IPS DF 6.9 (cell line): ENCODE measurements around the gene NHSL2.

Experiments
- DNase-seq: peaks from one replicate; pipeline ENCODE4 v3.0.0-alpha.2; 2013; ENCODE audit warnings: low read depth, low spot score
- H3K27ac ChIP-seq: one replicate; pipeline ENCODE4 v1.5.1; 2013; ENCODE audit warnings: low read length, control low read depth
- H3K27me3 ChIP-seq: 2 replicates; pipeline ENCODE4 v1.6.1; 2013; ENCODE audit warnings: mild to moderate bottlenecking, low read length; ENCODE audit not compliant: control insufficient read depth, insufficient read depth
- H3K36me3 ChIP-seq: 2 replicates; pipeline ENCODE4 v1.6.1; 2013; ENCODE audit warnings: low read length; ENCODE audit not compliant: control insufficient read depth, insufficient read depth
- H3K4me1 ChIP-seq: 2 replicates; pipeline ENCODE4 v1.6.1; 2013; ENCODE audit warnings: low read length; ENCODE audit not compliant: control insufficient read depth, insufficient read depth
- H3K4me3 ChIP-seq: 2 replicates; pipeline ENCODE4 v1.5.1; 2013; ENCODE audit warnings: mild to moderate bottlenecking, low read length
- H3K9me3 ChIP-seq: 2 replicates; pipeline ENCODE4 v1.6.1; 2013; ENCODE audit warnings: low read length, inconsistent platforms; ENCODE audit not compliant: control insufficient read depth, insufficient read depth
- WGBS: extraction: QIAGEN DNeasy Blood & Tissue Kit; methylation state at CpG from one replicate; pipeline ENCODE4 v1.1.7; 2013; ENCODE audit warnings: mixed read lengths, missing lambda C conversion rate; ENCODE audit not compliant: insufficient read length, insufficient coverage; 5-methylcytosine and 5-hydroxymethylcytosine counted together

NHSL2 gene

DNA sequence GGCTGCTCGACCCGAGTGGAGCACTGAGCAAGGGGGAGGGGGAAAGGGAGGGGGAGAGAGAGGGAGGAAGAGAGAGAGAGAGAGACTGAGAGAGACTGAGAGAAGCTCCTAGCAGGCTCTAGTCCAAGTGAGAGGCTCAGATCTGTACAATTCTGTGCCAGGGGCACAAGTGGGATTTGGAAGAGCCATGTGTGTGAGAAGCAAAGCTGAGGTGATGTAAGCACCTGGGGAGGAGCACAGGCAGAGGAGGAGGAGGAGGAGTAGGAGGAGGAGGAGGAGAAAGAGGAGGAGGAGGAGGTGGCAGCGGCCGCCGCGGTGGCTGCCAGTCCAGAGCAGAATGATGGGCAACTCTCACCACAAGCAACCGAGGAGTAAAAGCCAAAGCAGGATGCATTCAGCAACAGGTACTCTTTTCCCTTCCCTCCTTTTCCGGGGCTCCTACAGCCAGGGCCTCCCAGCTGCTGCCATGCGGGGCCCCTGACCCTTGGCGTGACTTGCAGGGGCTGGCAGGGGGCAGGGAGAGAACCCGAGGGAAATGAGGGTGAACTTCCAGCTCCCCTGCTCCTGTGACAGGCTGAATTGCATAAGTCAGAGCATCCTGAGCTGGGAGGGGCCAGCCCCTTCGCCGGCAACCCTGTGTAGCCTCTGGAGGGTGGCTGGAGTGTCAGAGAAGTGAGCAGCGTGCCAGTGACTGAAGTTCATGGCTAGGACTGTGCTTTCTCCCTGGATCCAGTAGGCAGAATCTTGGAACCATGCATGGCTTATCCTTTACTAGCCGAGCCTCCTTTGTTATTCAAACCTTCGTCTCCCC is 158.9 kb downstream of the NHSL2 start:
- Histone ChIP-seq H3K4me3 (no peak overlapping the region), H3K9me3 (no peaks in the 10 kb centered on the region), H3K27ac (no peak overlapping the region)

DNA sequence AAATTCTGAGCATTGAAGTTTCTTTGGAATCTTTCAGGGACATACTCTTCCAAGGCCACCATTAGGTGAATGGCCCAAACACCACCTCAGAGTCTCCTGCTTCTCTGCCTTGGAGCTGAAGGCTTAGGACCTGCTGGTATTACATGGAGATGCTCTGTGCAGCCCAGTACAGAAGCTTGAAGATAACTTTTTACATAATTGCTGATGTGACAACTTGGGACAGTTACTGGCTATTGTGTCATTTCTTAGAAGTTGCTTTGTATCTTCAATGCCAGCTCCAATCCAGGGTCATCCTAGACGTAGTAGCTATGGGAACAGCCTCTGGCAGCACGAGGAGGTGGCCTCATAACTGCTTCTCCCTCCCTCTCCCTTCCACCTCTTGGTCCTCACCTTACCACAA is 160.6 kb downstream of the NHSL2 start:
- no peak overlapping the region for H3K27ac ChIP-seq
- H3K9me3 ChIP-seq: no peaks in the 10 kb centered on the region
- H3K27me3 ChIP-seq: no peaks in the 10 kb centered on the region
- 0 out of 2 replicates have a peak, but pooled peaks cover 3% of the 10 kb centered on the region for H3K4me1 ChIP-seq
- no peak overlapping the region for H3K4me3 ChIP-seq
- WGBS: no CpG with 5 or more reads among the region's 2 CpGs
- no peaks in the 10 kb centered on the region for H3K36me3 ChIP-seq
- DNase-seq: no peak

More for the DNA sequence above, 158.9 kb downstream of the NHSL2 start:
- Histone ChIP-seq H3K4me1 (0 out of 2 replicates have a peak, but pooled peaks cover 3% of the 10 kb centered on the region), H3K27me3 (no peaks in the 10 kb centered on the region), H3K36me3 (no peaks in the 10 kb centered on the region)
- DNase-seq: no peak
- no CpG with 5 or more reads among the region's 16 CpGs for WGBS

- Histone ChIP-seq H3K4me1 (0 out of 2 replicates have a peak, but pooled peaks cover 1% of the 10 kb centered on the region), H3K27me3 (no peaks in the 10 kb centered on the region), H3K36me3 (no peaks in the 10 kb centered on the region), H3K4me3 (no peak overlapping the region), H3K27ac (no peak overlapping the region), H3K9me3 (no peaks in the 10 kb centered on the region)
- no peak for DNase-seq
- no CpG with 5 or more reads among the region's 1 CpG for WGBS
Measured at GRCh38 chrX:72073633-72074032, 163.0 kb downstream of the NHSL2 start.

DNA sequence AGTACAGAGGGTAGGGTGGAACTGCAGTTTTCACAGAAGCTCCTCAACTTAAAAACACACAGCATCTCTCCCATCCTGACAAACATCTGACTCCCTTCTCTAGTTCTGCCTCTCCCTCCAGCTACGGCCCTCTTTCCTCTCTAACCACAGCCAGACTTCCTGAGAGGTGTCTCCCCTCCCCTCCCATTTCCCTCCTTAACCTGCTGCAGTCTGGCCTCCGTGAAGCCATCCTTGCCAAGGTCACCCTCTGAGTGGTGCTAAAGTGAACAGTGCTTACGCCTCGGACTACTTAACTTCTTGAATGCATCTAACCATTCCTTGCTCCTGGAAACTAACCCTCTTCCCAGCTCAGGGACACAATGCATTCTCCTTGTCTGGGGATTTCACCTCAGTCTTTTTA is 167.8 kb downstream of the NHSL2 start:
- no peak for DNase-seq
- Histone ChIP-seq H3K4me3 (no peak overlapping the region), H3K36me3 (no peaks in the 10 kb centered on the region), H3K27me3 (no peaks in the 10 kb centered on the region), H3K9me3 (no peaks in the 10 kb centered on the region), H3K4me1 (no peaks in the 10 kb centered on the region), H3K27ac (no peak overlapping the region)
- WGBS: no CpG with 5 or more reads among the region's 4 CpGs

DNA sequence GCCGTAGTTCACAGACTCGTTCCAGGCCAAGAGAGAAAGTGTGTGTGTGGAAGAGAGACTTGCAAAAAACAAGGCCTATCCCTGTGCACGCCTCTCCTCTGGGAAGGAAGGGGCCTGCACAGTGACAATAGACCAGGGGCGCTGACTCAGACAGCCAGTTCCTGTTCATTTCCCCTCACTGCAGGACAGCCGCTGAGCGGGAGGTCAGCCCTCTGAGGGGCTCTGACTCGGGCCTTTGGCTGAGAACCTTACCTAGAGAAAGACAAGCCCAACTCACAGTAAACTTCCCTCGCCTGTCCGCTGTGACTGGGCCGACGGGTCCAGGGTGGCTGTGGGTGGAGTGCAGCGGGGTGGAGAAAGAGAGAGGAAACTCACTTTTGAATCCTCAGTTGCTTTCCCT is 169.0 kb downstream of the NHSL2 start:
- Histone ChIP-seq H3K27ac (no peak overlapping the region), H3K36me3 (no peaks in the 10 kb centered on the region), H3K4me1 (no peaks in the 10 kb centered on the region), H3K9me3 (no peaks in the 10 kb centered on the region), H3K4me3 (no peak overlapping the region), H3K27me3 (no peaks in the 10 kb centered on the region)
- no CpG with 5 or more reads among the region's 12 CpGs for WGBS
- no peak for DNase-seq

DNA sequence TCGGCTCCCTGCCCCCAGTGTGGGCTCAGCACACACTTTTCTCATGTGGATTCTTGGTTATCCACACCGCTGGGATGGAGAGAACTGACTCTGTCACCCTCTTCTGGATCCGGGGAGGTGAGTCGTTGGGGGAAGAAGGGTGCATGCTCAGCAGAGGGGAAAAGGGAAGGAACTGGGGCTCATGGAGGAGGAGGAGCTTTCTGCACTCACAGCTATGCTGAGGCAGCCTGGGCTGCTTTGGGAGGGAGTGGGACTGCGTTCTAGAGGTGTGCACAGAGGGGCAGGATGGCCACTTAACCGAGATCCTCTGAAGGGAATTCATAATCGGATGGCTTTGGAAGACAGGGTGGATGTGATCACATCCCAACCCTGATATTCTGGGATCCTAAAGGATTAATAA is 169.5 kb downstream of the NHSL2 start:
- Histone ChIP-seq H3K27ac (no peak overlapping the region), H3K9me3 (no peaks in the 10 kb centered on the region), H3K27me3 (no peaks in the 10 kb centered on the region), H3K4me1 (no peaks in the 10 kb centered on the region), H3K4me3 (no peak overlapping the region), H3K36me3 (no peaks in the 10 kb centered on the region)
- WGBS: no CpG with 5 or more reads among the region's 7 CpGs
- DNase-seq: no peak

DNA sequence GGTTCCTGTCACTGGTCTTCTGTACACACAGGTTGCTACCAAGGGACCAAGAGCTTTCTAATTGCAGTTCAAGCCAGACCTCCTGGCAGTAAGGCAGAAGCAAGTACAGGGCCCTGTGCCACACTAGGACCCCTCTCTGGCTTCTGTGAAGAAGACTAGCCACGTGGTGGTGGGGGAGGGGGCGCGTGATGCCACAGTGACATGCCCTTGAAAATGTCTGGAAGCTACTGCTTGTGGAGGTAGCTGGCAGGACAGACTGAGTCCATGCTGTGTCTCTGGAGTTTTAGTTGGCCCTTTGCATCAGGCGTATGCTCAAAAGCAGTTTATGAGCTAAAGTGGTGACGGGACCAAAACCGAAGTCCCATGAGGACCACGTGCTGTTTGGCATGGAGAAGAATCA is 170.2 kb downstream of the NHSL2 start:
- Histone ChIP-seq H3K27me3 (no peaks in the 10 kb centered on the region), H3K4me3 (no peak overlapping the region), H3K27ac (no peak overlapping the region), H3K36me3 (no peaks in the 10 kb centered on the region), H3K4me1 (no peaks in the 10 kb centered on the region), H3K9me3 (no peaks in the 10 kb centered on the region)
- WGBS: no CpG with 5 or more reads among the region's 7 CpGs
- DNase-seq: no peak

GRCh38 chrX:72081605-72082320 is 171.1 kb downstream of the NHSL2 start:
- no peak for DNase-seq
- Histone ChIP-seq H3K9me3 (no peaks in the 10 kb centered on the region), H3K4me3 (no peak overlapping the region), H3K36me3 (no peaks in the 10 kb centered on the region), H3K27ac (no peak overlapping the region), H3K4me1 (no peaks in the 10 kb centered on the region), H3K27me3 (no peaks in the 10 kb centered on the region)
- WGBS: no CpG with 5 or more reads among the region's 12 CpGs

DNA sequence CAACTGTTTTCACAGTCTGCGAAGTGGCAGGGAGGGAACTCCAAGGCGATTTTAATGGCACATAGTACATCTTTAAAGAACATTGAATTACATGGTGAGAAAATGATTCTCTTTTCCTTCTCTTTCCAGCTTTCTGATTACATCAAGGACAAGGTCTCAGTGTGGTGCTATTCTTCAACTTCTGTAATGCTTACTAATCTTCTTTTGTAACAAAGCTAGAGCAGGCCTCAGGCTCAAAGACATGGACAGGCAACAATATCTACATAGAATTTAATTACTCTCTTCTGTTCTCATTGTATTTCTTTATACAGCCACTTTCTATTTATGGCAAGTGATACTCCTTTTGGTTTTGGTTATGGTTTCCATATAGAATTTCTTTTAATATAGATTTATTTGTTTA is 172.6 kb downstream of the NHSL2 start:
- no peaks in the 10 kb centered on the region for H3K36me3 ChIP-seq
- no peaks in the 10 kb centered on the region for H3K27me3 ChIP-seq
- H3K27ac ChIP-seq: no peak overlapping the region
- WGBS: no CpG with 5 or more reads among the region's 2 CpGs
- no peaks in the 10 kb centered on the region for H3K4me1 ChIP-seq
- H3K4me3 ChIP-seq: no peak overlapping the region
- DNase-seq: no peak
- no peaks in the 10 kb centered on the region for H3K9me3 ChIP-seq

DNA sequence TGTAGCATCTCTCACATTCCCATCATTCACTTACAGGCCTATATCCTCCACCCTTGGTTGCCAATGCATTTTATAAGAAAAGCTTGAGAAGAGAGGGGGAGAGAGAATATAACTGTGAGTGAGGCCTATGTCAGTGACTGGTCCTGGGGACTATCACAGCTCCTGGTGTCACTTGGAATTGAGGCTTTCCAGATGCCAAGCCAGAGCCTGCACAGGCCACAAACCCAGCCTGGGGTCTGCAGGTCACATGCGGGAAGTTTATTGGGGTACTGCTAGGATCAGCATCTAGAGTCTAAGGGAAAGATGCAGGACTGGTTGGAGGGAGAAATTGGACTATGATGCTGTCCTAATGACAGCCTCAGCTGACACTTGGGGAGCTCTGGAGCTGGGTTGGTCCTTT is 173.5 kb downstream of the NHSL2 start:
- Histone ChIP-seq H3K9me3 (no peaks in the 10 kb centered on the region), H3K4me1 (no peaks in the 10 kb centered on the region), H3K27me3 (no peaks in the 10 kb centered on the region), H3K27ac (no peak overlapping the region), H3K36me3 (no peaks in the 10 kb centered on the region), H3K4me3 (no peak overlapping the region)
- whole genome bisulfite sequencing: no CpG with 5 or more reads among the region's 1 CpG
- no peak for DNase-seq
